HG02981 (cell line): Measurements from ENCODE around the gene ETV5.
"Not testable (repeated sequence)": the region's sequence is repeated elsewhere in the genome, so short reads cannot be mapped to it uniquely, and the experiment has no call there.

Source experiments
- ATAC-seq: cut with Tn5 transposase; IDR thresholded peaks from one replicate; pipeline ENCODE4 v1.9.1; 2021; ENCODE audit warnings: mild to moderate bottlenecking, moderate library complexity; ENCODE audit not compliant: unreplicated experiment

ETV5 gene

GRCh38 chr3:186025993-186026392 lies 82.9 kb downstream of the ETV5 start:
- not testable (repeated sequence) for ATAC-seq

GRCh38 chr3:186025161-186025560 lies 83.7 kb downstream of the ETV5 start:
- no peak for ATAC-seq

GRCh38 chr3:186024210-186024609 lies 84.7 kb downstream of the ETV5 start:
- ATAC-seq = no peak

- no peak for ATAC-seq
These were observed 86.0 kb downstream of the ETV5 start for GRCh38 chr3:186022931-186023330.

- no peak for ATAC-seq
These were observed 87.1 kb downstream of the ETV5 start for GRCh38 chr3:186021673-186022362.

GRCh38 chr3:186021250-186021649 lies 87.6 kb downstream of the ETV5 start:
- ATAC-seq = not testable (repeated sequence)

- not testable (repeated sequence) for ATAC-seq
These were observed 89.6 kb downstream of the ETV5 start for GRCh38 chr3:186019288-186019687.

- no peak for ATAC-seq
These were observed 94.0 kb downstream of the ETV5 start for GRCh38 chr3:186014866-186015265.

GRCh38 chr3:186013312-186013711 lies 95.6 kb downstream of the ETV5 start:
- ATAC-seq = no peak

GRCh38 chr3:186012137-186012536 lies 96.8 kb downstream of the ETV5 start:
- no peak for ATAC-seq

GRCh38 chr3:186004671-186005070 lies 104.2 kb downstream of the ETV5 start:
- no peak for ATAC-seq

GRCh38 chr3:186004209-186004608 lies 104.7 kb downstream of the ETV5 start:
- no peak for ATAC-seq

- no peak for ATAC-seq
These were observed 105.3 kb downstream of the ETV5 start for GRCh38 chr3:186003610-186004009.

- ATAC-seq = no peak
These were observed 105.9 kb downstream of the ETV5 start for GRCh38 chr3:186002884-186003472.

- ATAC-seq = no peak
These were observed 107.0 kb downstream of the ETV5 start for GRCh38 chr3:186001842-186002241.

- no peak for ATAC-seq
These were observed 109.7 kb downstream of the ETV5 start for GRCh38 chr3:185999221-185999620.

- no peak for ATAC-seq
These were observed 110.8 kb downstream of the ETV5 start for GRCh38 chr3:185998136-185998535.

- ATAC-seq = no peak
These were observed 111.8 kb downstream of the ETV5 start for GRCh38 chr3:185997130-185997529.
